Bronchial epithelial cell (primary cell): ENCODE data around the gene SORBS1. TPM values are rescaled to one million over a fixed set of nuclear protein-coding genes. Genes with fewer than 3 reads are reported as not detected.

Experiments
- DNase-seq: peaks from one replicate; pipeline ENCODE4 v3.0.0-alpha.2; 2010; ENCODE audit warnings: low read depth
- FAIRE-seq: peaks from 2 replicates; lab custom pipeline; 2011; peaks lifted over from hg19 to GRCh38; lab: Jason Lieb, UNC
- H3K27me3 ChIP-seq: 2 replicates; pipeline ENCODE4 v1.5.1; 2011; ENCODE audit warnings: low read length; ENCODE audit not compliant: control insufficient read depth, insufficient read depth
- H3K36me3 ChIP-seq: 2 replicates; pipeline ENCODE4 v1.5.1; 2011; ENCODE audit warnings: low read length; ENCODE audit not compliant: control insufficient read depth, insufficient read depth
- H3K4me3 ChIP-seq: 2 replicates; pipeline ENCODE4 v1.5.1; 2011; ENCODE audit warnings: mild to moderate bottlenecking, low read depth, low read length, control low read depth
- total RNA-seq: library from RNA; depleted of rRNA; stranded (reverse); fragments of >200 nt; gene quantifications from 2 replicates; pipeline ENCODE4 v1.2.1, GENCODE V29; 2014
- TF ChIP-seq, protein P1 (sequence below): IDR thresholded peaks from 2 replicates; pipeline ENCODE4 v1.5.1; 2011; ENCODE audit warnings: mild to moderate bottlenecking, moderate library complexity, low read length, control low read depth, inconsistent platforms; ENCODE audit not compliant: insufficient read depth, severe bottlenecking

The SORBS1 gene
- total RNA-seq, 1 donor from 2014 or later = under 0.01 TPM

DNA sequence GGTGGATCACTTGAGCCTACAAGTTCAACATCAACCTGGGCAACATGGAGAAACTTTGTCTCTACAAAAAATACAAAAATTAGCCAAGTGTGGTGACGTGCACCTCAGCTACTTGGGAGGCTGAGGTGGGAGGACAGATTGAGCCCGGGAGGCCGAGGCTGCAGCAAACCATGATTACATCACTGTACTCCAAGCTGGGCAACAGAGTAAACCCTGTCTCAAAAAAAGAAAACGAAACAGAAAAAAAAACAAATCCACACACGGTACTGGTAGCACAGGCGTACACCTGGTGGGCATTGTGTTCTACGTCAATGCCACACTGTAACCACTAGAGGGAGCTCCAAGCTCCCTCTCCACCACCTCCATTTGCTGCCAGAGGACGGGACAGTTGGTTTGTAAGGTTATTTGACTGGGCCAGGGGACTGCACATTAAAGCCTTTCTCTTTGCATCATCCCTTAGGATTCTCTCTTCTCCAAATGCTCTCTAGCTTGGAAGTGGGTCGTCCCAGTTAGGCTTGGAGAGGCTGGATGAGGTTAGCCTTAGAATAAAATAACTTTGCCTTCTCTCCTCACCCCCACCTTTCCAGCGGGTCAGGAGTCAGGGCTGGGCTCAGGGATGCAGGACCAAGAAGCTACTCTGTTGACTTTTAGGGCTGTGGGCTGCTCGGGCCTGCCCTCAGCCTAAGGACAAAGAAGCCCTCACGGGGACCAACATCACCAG, 130.8 kb downstream of the SORBS1 start:
- Histone ChIP-seq H3K4me3 (no peak overlapping the region), H3K36me3 (no peaks in the 10 kb centered on the region), H3K27me3 (no peaks in the 10 kb centered on the region)
- TF ChIP-seq, protein P1, sequence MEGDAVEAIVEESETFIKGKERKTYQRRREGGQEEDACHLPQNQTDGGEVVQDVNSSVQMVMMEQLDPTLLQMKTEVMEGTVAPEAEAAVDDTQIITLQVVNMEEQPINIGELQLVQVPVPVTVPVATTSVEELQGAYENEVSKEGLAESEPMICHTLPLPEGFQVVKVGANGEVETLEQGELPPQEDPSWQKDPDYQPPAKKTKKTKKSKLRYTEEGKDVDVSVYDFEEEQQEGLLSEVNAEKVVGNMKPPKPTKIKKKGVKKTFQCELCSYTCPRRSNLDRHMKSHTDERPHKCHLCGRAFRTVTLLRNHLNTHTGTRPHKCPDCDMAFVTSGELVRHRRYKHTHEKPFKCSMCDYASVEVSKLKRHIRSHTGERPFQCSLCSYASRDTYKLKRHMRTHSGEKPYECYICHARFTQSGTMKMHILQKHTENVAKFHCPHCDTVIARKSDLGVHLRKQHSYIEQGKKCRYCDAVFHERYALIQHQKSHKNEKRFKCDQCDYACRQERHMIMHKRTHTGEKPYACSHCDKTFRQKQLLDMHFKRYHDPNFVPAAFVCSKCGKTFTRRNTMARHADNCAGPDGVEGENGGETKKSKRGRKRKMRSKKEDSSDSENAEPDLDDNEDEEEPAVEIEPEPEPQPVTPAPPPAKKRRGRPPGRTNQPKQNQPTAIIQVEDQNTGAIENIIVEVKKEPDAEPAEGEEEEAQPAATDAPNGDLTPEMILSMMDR = peak; percentile 97
- DNase-seq (peak; percentile 54), FAIRE-seq (peak; percentile 58)

DNA sequence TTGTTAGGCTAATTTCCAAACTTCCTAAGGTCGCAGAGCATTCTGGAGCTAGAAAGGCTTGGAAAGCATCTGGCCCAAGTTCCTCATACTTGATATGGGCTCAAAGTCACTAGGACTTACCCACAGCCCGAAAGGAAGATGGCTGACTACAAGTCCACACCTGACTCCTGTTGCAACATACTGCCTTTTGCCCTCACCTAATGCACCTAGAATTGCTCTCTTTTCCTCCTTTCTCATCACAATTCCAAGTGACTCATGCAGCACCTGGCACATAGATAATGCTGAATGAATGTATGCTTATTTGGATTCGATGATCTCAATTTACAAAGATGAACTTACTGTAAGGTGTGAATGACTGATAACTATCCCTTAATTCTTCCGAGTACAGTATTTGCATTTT, 131.5 kb downstream of the SORBS1 start:
- TF ChIP-seq, protein P1 = no peak
- Histone ChIP-seq H3K4me3 (no peak overlapping the region), H3K27me3 (no peaks in the 10 kb centered on the region), H3K36me3 (no peaks in the 10 kb centered on the region)
- FAIRE-seq (peak; percentile 62), DNase-seq (peak; percentile 99)

DNA sequence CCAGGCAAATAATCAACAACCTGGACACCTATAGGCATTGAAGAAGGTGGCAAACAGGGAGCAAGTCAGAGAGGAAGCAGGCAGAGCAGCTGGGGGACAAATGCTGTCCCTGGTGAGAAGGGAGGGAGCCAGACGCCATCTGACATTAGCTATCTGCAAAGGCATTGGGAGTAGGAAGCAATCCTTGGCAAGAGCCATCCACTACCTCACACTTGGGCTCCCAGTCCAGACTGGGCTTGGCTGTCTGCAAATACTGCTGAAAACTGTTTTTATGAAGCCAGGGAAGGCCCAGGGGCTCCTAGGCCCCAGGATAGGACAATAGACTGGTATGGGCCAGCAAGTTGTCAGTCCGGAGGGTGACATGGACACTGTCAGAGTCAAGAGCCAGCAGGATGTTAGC, 132.5 kb downstream of the SORBS1 start:
- no peak for FAIRE-seq
- DNase-seq = no peak

DNA sequence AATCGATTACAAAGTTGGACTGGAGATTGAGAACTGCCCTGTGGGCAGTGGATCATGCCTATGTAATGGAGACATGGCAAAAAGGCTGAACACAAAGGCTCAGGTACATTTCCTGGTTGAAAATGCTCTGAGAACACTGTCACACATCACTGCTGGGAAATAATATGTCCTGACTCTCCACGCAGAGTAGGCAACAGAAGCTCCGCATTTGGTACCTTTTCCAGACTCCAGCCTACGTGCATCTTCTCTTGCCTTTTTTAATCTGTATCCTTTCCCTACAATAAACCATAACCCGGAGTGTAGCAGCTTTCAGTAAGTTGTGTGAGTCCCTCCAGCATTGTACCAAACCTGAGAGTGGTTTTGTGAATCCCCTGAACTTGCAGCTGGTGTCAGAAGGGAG, 134.7 kb downstream of the SORBS1 start:
- no peak for FAIRE-seq

More for the DNA sequence above, 132.5 kb downstream of the SORBS1 start:
- H3K36me3 ChIP-seq = no peaks in the 10 kb centered on the region
- TF ChIP-seq, protein P1 = no peak
- no peak overlapping the region for H3K4me3 ChIP-seq
- no peaks in the 10 kb centered on the region for H3K27me3 ChIP-seq

DNA sequence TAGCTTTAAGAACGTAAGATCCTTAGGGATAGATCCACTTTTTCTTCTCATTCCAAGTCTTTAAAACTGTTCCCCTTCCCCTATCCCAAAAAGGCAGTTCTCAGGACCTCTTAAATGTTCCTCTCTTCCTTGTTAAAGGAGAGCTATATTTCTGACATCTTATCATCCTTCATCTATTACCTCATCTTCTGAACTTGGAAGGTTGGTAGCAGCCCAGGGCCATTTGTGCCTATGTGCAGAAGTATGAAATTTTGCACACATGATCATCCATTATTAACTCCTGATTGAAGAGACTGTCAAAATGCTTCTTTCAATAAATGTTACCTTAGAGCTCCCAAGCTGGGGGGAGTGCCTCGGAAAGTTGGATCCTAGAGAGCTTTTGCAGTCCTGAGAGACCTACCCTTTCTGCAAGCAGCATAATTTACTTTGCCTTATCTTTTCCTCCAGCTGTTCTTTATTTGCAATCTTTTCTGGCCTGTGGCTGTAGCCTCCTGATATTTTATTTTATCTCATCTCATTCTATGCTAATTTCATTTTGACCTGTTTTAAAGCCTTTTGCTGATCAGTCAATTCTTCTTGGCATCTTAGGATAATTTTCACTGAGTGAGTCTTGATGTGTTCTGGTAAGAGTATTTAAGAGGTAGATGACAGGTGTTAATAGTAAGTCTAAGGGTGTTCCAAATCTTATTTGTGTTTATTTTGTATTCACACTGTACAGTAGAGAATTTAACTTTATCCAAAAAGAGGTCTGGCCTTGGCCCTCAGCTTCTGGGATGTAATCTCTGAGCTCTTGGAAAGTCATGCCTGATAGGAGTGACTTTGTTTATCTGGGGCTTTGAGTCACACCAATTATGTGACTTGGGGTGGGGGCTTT, 135.3 kb downstream of the SORBS1 start:
- Histone ChIP-seq H3K4me3 (no peak overlapping the region), H3K27me3 (no peaks in the 10 kb centered on the region), H3K36me3 (no peaks in the 10 kb centered on the region)
- no peak for FAIRE-seq
- DNase-seq = no peak
- TF ChIP-seq, protein P1 = no peak

More for the DNA sequence above, 134.7 kb downstream of the SORBS1 start:
- H3K36me3 ChIP-seq = no peaks in the 10 kb centered on the region
- H3K27me3 ChIP-seq = no peaks in the 10 kb centered on the region
- TF ChIP-seq, protein P1 = no peak
- H3K4me3 ChIP-seq = no peak overlapping the region
- no peak for DNase-seq
